GM18868 (cell line): ENCODE data around the gene ADSL.

ENCODE experiments used
- ATAC-seq: cut with Tn5 transposase; IDR thresholded peaks from one replicate; pipeline ENCODE4 v1.9.1; 2021; ENCODE audit warnings: mild to moderate bottlenecking, moderate library complexity; ENCODE audit not compliant: unreplicated experiment

Gene ADSL

DNA sequence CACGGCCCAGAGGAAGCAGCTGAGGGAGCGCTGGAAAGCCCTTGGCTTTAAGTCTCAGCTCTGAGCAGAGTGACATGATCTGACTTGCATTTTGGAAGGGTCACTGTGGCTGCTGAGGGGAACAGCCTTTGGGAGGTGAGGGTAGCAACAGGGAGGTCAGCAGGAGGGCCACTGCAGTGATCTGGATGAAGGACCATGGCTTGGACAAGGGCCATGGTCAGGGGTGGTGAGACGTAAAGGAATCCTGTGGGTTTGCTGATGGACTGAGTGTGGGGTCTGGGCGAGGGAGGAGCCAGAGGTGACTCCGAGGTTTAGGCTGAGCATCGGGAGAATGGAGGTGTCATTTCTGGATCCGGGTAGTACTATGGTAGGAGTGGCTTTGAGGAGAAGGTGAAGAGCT, 57.4 kb downstream of the ADSL start:
- no peak for ATAC-seq

DNA sequence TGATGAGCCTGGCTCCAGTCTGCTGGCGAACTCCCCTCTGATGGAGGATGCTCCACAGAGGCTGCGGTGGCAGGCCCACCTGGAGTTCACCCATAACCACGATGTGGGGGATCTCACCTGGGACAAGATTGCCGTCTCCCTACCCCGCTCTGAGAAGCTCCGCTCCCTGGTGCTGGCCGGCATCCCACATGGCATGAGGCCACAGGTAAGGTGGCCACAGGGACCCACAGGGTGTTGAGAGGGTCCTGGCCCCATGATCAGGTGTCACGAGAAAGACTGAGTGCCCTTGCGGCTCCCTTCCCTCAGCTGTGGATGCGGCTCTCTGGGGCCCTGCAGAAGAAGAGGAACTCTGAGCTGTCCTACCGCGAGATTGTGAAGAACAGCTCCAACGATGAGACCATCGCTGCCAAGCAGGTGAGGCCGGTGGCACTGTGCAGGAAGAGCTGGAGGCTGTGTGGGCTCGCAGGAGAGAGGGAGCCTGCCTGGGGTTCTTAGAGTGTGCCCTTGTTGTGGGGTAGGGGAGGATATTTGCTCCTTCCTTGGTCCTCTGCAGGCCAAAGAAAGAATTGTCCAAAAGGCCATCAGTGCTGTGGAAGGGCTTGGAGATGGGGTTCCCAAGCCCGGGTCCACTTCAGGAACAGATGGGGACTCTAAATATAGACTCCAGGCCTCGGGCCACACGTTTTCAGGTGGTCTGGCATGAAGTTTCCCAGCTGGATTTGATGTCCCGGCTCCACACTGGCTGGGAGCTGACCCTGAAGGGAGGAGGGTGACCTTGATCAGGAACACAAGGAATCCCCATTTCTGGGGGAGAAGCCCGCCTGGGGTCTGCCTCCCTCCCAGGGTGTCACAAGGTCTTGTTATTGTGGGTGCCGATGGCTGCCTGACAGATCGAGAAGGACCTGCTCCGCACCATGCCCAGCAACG, 58.2 kb downstream of the ADSL start:
- ATAC-seq = no peak

DNA sequence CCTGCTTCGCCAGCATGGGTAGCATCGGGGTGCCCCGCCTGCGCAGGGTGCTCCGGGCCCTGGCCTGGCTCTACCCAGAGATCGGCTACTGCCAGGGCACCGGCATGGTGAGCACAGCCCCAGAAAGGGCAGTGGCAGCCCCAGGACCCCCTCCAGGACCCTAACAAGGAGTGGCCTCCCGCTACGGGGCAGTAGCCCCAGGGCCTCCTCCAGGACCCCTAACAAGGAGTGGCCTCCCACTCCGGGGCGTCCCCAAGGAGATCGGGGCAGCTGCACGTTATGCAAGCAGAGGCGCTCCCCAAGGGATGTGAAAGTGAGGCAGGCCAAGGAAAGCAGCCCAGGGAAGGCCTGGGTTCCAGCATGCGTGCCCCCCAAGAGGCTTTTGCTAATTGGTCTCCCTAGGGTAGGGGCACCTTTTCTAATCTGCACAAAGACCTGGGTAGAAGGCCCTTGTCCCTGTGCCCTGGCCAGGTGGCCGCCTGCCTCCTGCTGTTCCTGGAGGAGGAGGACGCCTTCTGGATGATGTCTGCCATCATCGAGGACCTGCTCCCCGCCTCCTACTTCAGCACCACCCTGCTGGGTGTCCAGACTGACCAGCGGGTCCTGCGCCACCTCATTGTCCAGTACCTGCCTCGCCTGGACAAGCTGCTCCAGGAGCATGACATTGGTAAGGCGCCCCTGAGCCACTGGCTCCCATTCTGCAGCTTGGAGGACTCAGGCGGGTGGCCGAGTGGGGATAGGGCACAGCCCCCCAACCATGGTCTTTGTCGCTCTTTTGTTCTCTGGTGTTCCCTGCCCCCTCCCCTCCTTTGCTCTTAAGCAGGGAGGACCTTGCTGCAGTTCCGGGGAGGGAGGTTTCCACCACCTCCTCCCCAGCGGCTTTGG, 59.1 kb downstream of the ADSL start:
- no peak for ATAC-seq

DNA sequence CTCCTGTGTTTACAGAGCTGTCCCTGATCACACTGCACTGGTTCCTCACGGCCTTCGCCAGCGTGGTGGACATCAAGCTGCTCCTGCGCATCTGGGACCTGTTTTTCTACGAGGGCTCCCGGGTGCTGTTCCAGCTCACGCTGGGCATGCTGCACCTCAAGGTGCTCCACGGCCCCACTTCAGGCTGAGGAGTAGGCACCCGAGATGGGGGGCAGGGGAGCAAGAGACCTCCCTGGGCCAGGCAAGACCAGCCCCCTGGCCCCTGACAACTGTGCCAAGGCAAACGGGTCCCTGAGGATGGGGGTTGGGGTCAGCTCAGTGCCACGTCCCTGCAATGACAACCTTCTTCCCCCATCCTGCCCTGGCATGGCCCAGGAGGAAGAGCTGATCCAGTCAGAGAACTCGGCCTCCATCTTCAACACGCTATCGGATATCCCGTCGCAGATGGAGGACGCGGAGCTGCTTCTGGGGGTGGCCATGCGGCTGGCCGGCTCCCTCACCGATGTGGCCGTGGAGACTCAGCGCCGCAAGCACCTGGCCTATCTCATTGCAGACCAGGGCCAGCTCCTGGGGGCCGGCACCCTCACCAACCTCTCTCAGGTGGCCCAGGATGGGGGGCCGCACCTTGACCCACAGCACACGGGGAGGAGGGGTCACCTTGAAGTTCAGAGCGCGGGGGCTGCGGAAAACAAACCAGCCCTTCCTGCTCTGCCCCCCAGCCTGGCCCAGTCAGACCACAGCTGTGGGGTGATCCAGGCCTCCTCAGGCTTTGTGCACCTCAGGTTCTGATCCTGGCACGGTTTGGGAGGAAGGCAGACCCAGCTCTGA, 60.0 kb downstream of the ADSL start:
- no peak for ATAC-seq

DNA sequence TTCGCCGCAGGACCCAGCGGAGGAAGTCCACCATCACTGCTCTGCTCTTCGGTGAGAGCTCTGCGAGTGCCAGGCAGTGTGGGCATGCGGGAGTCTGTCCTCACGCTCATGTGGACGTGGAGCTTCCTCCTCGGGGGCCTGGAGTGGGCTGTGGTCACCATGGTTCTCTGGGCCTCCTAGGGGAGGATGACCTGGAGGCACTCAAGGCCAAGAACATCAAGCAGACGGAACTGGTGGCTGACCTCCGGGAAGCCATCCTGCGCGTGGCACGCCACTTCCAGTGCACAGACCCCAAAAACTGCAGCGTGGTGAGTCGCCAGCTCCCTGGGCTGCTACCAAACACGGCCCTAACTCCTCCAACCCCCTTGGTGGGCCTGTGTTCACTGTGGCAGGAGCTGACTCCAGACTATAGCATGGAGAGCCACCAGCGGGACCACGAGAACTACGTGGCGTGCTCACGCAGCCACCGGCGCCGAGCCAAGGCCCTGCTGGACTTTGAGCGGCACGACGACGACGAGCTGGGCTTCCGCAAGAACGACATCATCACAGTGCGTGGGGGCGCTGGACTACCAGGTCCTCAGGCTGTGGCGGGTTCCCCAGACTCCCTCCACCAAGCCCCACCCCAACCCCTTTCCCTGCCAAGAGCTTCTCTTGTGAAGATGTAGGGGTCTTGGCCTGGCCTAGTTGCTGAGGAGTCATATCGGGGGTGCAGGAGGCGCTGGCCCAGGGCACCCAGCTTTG, 60.9 kb downstream of the ADSL start:
- ATAC-seq = no peak

DNA sequence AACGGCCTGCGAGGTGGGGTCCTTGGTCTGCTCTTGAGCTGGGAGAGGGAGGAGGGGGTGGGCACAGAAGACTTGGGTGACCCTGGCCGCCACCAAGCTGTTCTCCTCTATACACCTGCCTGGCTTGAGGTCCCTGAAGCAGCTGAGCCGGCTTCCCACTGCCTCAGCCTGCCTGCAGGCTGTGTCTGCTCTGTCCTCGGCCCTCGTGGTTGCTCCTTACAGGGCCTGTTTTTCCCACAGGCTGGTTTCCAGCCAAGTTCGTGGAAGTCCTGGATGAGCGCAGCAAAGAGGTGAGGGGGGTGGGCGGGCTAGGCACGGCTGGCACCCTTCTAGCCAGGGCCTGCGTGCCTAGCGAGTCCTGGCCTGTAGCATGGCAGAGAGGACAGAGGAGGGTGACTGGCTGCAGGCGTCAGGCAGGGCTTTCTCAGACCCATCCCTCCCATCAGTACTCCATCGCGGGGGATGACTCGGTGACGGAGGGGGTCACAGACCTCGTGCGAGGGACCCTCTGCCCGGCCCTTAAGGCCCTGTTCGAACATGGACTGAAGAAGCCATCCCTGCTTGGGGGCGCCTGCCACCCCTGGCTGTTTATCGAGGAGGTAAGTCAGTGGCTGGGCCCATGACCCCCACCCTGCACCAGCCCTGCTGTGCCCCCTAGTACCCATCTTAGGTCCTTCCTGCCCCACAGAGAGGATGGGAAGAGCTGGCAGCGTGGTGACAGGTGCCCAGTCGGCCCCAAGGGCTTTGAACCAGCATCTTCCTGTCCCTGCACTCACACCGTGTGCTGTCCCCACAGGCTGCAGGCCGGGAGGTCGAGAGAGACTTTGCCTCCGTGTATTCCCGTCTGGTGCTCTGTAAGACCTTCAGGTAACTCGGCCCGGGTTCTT, 61.8 kb downstream of the ADSL start:
- no peak for ATAC-seq

GRCh38 chr22:40408718-40409612, 62.7 kb downstream of the ADSL start:
- ATAC-seq = no peak

DNA sequence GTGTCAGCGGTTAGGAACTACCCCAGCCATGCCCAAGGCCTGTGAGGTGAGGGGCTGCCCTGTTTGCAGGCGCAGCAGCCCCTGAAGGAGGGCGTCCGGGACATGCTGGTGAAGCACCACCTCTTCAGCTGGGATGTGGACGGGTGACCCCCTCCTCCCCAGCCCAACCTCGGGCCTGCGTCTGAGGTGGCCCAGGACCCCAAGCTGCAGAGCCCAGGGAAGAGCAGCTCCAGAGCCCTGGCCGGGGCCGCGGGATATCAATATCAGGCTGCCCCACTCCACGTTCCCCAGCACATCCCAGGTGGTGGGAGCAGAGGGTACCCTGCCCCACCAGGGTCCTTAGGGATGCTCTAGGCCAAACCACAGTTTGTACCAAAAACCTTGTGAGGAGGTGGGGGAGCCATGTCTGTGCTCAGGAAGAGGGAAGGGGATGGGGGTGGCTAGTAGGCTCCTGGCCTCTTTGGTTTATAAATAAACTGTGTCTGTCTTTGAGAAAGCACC, 63.4 kb downstream of the ADSL start:
- no peak for ATAC-seq

DNA sequence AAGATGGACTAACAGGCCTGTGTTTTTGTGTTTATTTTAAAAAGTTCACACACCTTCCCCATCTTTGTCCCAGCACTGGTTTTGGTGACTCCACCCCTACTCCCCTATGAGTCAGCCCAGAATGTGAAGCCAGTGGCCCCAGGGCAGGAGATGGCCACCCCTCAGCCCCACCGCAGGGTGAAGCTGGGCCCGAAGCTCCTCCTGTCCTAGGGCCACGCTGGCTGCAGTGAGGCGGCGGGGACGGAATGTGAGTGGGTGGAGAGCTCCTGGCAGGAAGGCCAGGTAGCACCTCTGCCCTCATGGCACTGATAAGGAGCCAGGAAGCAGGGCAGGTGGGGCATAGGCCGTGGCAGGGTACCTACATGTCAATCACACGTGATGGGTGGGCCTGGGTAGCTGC, 64.0 kb downstream of the ADSL start:
- no peak for ATAC-seq

GRCh38 chr22:40410731-40411505, 64.6 kb downstream of the ADSL start:
- no peak for ATAC-seq

- no peak for ATAC-seq
Measured at GRCh38 chr22:40411506-40411861, 65.2 kb downstream of the ADSL start.

- peak; percentile 36 for ATAC-seq
Measured at GRCh38 chr22:40412441-40412840, 66.1 kb downstream of the ADSL start.

DNA sequence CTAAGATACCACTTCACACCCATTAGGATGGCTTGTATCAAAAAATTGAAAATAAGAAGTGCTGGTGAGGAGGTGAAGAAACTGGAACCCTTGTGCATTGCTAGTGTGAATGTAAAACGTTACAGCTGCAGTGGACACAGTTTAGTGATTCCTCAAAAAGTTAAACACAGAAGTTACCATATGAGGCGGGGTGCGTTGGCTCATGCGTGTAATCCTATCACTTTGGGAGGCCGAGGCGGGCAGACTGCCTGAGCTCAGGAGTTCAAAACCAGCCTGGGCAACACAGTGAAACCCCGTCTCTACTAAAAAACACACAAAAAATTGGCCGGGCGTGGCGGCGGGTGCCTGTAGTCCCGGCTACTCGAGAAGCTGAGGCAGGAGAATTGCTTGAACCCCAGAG, 67.6 kb downstream of the ADSL start:
- no peak for ATAC-seq

DNA sequence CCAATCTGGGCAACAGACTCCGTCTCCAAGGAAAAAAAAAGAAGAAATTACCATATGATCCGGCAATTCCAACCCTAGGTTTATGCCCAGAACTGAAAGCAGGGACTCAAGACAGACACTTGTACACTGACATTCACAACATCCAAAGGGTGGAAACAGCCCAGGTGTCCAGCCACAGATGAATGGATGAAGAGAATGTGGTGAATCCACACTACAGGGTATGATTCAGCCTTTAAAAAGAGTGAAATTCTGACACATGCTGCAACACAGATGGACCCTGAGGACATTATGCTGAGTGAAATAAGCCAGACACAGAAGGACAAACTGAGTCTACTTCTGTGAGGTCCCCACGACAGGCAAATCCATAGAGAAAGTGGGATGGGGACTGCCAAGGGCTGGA, 68.0 kb downstream of the ADSL start:
- ATAC-seq = no peak

DNA sequence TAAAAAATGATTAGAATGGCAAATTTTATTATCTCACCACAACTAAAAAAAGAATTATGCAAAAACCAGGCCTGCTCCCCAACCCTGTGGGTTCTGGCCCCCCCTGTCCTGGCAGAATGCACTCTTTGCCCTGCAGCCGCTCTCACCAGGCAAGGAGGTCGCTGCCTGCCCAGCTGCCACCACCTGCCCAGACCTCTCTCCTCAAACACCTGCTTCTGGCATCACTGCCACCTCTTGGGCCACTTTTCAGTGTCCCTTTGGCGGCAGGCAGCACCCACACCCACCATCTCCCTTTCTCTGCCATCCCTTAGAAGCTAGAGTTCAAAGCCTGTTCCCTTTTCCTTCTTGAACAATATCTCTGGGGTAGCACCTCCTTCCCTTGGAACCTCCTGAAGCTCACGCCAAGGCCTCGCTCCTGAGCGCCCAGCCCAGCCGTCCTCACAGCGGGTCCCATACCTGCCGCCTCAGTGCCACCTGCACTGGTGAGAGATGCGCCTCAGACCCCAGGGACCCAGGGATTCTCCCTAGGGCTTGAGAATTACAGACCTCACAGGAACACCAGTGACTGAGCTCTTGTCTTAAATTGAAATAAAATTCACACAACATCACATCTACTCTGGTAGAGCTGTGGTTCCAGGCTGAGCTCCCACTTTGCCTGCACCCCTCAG, 68.7 kb downstream of the ADSL start:
- no peak for ATAC-seq

DNA sequence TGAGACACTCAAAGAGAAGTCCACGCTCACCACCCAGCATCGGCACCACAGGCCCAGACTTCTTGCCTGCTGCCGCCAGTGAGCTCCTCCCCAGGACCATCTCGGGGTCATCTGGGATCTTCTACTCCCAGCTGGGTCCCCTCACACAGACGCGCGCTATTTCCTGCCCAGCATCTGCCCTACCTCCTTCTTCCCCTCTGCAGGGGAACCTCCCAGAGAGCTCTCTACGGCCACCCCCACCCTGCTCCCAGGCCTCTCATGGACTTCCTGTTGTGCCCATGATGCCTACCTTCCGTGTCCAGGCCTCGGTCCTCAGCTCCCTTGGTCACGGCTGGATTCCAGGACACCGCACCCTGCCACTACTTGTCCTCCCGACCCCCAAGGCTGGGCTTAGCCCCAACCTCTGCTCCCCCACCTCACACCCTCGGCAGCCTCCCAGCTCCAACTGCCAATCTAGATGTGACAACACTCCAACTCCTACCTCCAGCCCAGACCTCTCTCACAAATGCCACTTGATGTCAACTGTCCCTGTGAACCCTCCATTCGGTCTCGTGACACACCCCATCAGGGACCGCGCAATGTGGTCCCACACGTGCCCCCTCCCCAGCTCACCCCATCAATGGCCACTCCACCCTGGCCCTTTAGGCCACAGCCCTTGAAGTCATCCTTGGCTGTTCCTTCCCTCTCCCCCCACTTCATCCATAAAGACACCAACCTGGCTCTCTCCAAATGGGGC, 69.4 kb downstream of the ADSL start:
- ATAC-seq = no peak
